Measurements from ENCODE around the gene RPL3. TPM values are rescaled to one million over a fixed set of nuclear protein-coding genes. Genes with fewer than 3 reads are reported as not detected.

Gene RPL3
- total RNA-seq, 1 donor from 2014 or later = 2,294 TPM

- Mint-ChIP-seq H3K27me3 (ENCODE audit: low read depth) (no peaks in the 10 kb centered on the region), H3K36me3 (ENCODE audit: low read depth) (peaks cover 8% of the 10 kb centered on the region), H3K9me3 (no peaks in the 10 kb centered on the region), H3K4me1 (peaks cover 24% of the 10 kb centered on the region), H3K27ac (ENCODE audit: unreplicated experiment) (peak overlapping the region; percentile 43), H3K4me3 (no peak overlapping the region)
- no peak for TF ChIP-seq CTCF (conservative IDR thresholded peaks at IDR 0.05)
- no peak for DNase-seq (ENCODE audit: low read depth, low spot score)
Measured at GRCh38 chr22:39364714-39365491, 45.5 kb upstream of the RPL3 start.

GRCh38 chr22:39363751-39364515 is 44.5 kb upstream of the RPL3 start:
- Mint-ChIP-seq H3K27ac (ENCODE audit: unreplicated experiment) (peak overlapping the region; percentile 43), H3K9me3 (no peaks in the 10 kb centered on the region), H3K4me1 (peaks cover 24% of the 10 kb centered on the region), H3K27me3 (ENCODE audit: low read depth) (no peaks in the 10 kb centered on the region), H3K4me3 (no peak overlapping the region), H3K36me3 (ENCODE audit: low read depth) (peaks cover 10% of the 10 kb centered on the region)
- TF ChIP-seq CTCF (conservative IDR thresholded peaks at IDR 0.05) = no peak
- DNase-seq (ENCODE audit: low read depth, low spot score) = no peak

DNA sequence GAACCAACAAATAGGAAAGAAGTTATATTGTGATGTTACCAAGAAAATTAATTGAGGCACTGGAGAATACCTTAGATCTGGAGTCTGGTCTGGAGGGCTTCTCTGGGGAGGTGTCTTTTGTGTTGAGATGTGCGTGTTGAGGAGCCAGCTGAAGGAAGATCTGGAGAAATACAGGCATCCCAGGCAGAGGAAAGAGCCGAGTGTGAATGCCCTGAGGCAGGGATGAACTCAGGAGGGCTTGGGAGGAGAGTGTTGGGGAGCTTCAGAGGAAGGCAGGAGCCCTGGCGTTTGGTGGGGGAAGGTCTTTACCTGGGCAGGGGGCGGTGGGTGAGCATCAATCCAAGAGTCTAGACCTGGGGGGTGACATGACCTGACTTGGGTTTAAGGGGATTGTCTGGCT is 43.5 kb upstream of the RPL3 start:
- H3K27me3 Mint-ChIP-seq (ENCODE audit: low read depth) = no peaks in the 10 kb centered on the region
- TF ChIP-seq CTCF (conservative IDR thresholded peaks at IDR 0.05) = no peak
- H3K27ac Mint-ChIP-seq (ENCODE audit: unreplicated experiment) = peak overlapping the region; percentile 27
- H3K4me1 Mint-ChIP-seq = peaks cover 26% of the 10 kb centered on the region
- peaks cover 12% of the 10 kb centered on the region for H3K36me3 Mint-ChIP-seq (ENCODE audit: low read depth)
- H3K4me3 Mint-ChIP-seq = no peak overlapping the region
- DNase-seq (ENCODE audit: low read depth, low spot score) = no peak
- H3K9me3 Mint-ChIP-seq = no peaks in the 10 kb centered on the region

- Mint-ChIP-seq H3K9me3 (no peaks in the 10 kb centered on the region), H3K36me3 (ENCODE audit: low read depth) (peaks cover 10% of the 10 kb centered on the region), H3K27me3 (ENCODE audit: low read depth) (no peaks in the 10 kb centered on the region), H3K27ac (ENCODE audit: unreplicated experiment) (no peak overlapping the region), H3K4me1 (peaks cover 23% of the 10 kb centered on the region), H3K4me3 (no peak overlapping the region)
- DNase-seq (ENCODE audit: low read depth, low spot score) = no peak
- no peak for TF ChIP-seq CTCF (conservative IDR thresholded peaks at IDR 0.05)
Measured at GRCh38 chr22:39362271-39362670, 42.8 kb upstream of the RPL3 start.

DNA sequence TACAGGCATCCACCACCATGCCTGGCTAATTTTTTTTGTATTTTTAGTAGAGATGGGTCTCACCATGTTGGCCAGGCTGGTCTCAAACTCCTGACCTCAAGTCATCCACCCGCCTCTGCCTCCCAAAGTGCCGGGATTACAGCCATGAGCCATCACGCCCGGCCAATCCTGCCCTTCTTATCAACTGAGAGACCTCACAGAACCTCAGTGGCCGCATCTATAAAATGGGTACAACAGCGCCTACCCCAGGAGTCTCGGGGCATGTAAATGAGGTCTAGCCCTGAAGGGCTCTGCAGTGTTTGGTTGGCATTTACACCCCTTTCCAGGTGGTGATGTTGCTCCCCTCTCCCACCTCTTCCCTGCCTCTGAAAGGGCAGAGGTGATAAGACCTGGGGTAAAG is 42.1 kb upstream of the RPL3 start:
- Mint-ChIP-seq H3K27ac (ENCODE audit: unreplicated experiment) (no peak overlapping the region), H3K27me3 (ENCODE audit: low read depth) (no peaks in the 10 kb centered on the region), H3K4me1 (peaks cover 23% of the 10 kb centered on the region), H3K4me3 (no peak overlapping the region), H3K9me3 (no peaks in the 10 kb centered on the region), H3K36me3 (ENCODE audit: low read depth) (peaks cover 10% of the 10 kb centered on the region)
- DNase-seq (ENCODE audit: low read depth, low spot score) = no peak
- no peak for TF ChIP-seq CTCF (conservative IDR thresholded peaks at IDR 0.05)
